Colonic mucosa (tissue), 4 donors: Measurements from ENCODE around the gene CUEDC1. TPM values are rescaled to one million over a fixed set of nuclear protein-coding genes. Genes with fewer than 3 reads are reported as not detected.

Source experiments
- DNase-seq: peaks from one replicate; pipeline ENCODE4 v3.0.0-alpha.2; 2020
- H3K27ac ChIP-seq: fragments of 200-600 bp; one replicate; pipeline ENCODE4 v1.8.0; 2021
- H3K27me3 ChIP-seq: fragments of 200-600 bp; one replicate; pipeline ENCODE4 v1.8.0; 2021
- H3K36me3 ChIP-seq: fragments of 200-600 bp; one replicate; pipeline ENCODE4 v1.8.0; 2021
- H3K4me1 ChIP-seq: fragments of 200-600 bp; one replicate; pipeline ENCODE4 v1.8.0; 2021; ENCODE audit warnings: mild to moderate bottlenecking
- H3K4me3 ChIP-seq: fragments of 200-600 bp; one replicate; pipeline ENCODE4 v1.8.0; 2021
- H3K9ac ChIP-seq, 2 donors: one replicate each; pipeline ENCODE4 v1.7.0; 2013; ENCODE audit warnings: control low read depth in 2 of 2, low read depth in 2 of 2, low read length in 2 of 2
- H3K9me3 ChIP-seq: fragments of 200-600 bp; one replicate; pipeline ENCODE4 v1.8.0; 2021
- CTCF ChIP-seq: fragments of 200-600 bp; IDR thresholded peaks from one replicate; pipeline ENCODE4 v1.8.0; 2022; ENCODE audit warnings: antibody characterized with exemption, mild to moderate bottlenecking
- intact Hi-C: fragments of 100-400 bp; cut with DNase I; formaldehyde crosslinking; loops from one replicate; pipeline ENCODE4 v1.14.1; 2022
- total RNA-seq, 2 donors: library from RNA; stranded (reverse); fragmentation: NEBNext Ultra II Directional in 1 of 2; extraction: Animal tissue kit (Norgen Biotek cat#: 25700) in 1 of 2; gene quantifications; one replicate each; pipeline ENCODE4 v1.2.1, GENCODE V29; 2021
- donor health status: healthy.
- donor health status: DM: no; HTN: no; CAD: no.
- donor health status: DM: no; HTN: no; CAD: no.

The CUEDC1 gene
- total RNA-seq, 2 donors from 2014 or later = 14.7 to 15.2 TPM

- Histone ChIP-seq H3K27ac (no peak overlapping the region), H3K36me3 (peaks cover 21% of the 10 kb centered on the region), H3K27me3 (no peaks in the 10 kb centered on the region), H3K9me3 (no peaks in the 10 kb centered on the region), H3K4me1 (peaks cover 12% of the 10 kb centered on the region), H3K9ac (no peak overlapping the region), H3K4me3 (no peak overlapping the region)
- TF ChIP-seq CTCF = no peak
- intact Hi-C loops = loop anchor here (5.0 kb wide), 1 partner anchor 111 kb away; no protein-coding TSS in a partner anchor
- no peak for DNase-seq
These were observed 46.4 kb upstream of the CUEDC1 start for GRCh38 chr17:58001461-58002124.

DNA sequence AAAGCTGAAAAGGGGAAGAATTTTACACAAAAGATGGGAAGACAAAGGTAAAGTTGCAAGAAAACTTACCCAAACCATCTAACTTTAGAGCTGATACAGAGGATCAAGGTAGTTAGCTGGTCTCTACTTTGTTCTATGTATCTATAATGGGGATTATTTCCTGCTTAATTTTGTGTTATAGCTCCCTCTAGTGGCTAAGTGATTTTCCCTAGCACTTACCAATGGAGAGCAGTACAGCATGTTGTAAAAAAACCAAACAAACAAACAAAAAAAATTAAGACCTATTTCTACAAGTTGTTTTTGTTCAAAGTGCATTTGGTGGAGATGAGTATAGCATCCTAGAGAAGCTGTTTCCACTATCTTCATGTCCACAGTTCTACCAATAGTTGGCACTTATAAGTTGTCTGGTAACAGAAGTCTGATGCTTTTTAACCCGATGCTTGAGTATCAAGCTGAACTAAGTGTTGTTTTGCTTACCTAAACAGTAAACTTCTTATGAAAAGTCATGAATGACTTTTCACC is 44.3 kb upstream of the CUEDC1 start:
- peak; percentile 89 for TF ChIP-seq CTCF
- intact Hi-C loops = loop anchor here (5.0 kb wide), 1 partner anchor 113 kb away; no protein-coding TSS in a partner anchor
- Histone ChIP-seq H3K9me3 (no peaks in the 10 kb centered on the region), H3K4me1 (no peaks in the 10 kb centered on the region), H3K27ac (no peak overlapping the region), H3K36me3 (peaks cover 10% of the 10 kb centered on the region), H3K27me3 (no peaks in the 10 kb centered on the region), H3K9ac (no peak overlapping the region), H3K4me3 (no peak overlapping the region)
- no peak for DNase-seq

DNA sequence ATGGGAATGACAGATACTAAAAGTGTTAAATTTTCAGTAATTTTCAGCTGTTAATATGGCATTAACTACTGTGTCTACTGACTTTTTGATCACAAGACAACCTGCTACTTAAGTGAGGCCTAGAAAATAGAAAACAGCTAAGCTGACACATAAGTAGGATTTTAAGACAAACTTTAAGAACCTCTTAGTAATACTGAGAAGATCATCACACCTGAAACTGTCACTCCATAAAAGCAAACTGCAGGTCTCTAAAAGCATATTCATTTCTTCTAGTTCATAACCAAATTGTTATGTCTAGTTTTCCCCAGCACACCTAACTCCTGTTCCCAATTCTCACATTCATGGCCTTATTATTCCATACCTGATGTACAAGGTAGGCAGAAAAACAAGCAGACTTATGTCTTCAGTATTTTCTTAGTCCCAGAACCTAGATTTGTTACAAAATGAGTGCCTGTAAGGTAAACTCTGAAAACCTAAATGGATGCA is 43.8 kb upstream of the CUEDC1 start:
- H3K36me3 ChIP-seq = peaks cover 5% of the 10 kb centered on the region
- DNase-seq = no peak
- TF ChIP-seq CTCF = no peak
- H3K9ac ChIP-seq = no peak overlapping the region
- no peaks in the 10 kb centered on the region for H3K27me3 ChIP-seq
- no peak overlapping the region for H3K4me3 ChIP-seq
- intact Hi-C loops = no loop called here
- H3K9me3 ChIP-seq = no peaks in the 10 kb centered on the region
- no peak overlapping the region for H3K27ac ChIP-seq
- H3K4me1 ChIP-seq = no peaks in the 10 kb centered on the region

GRCh38 chr17:57997085-57997809 is 42.0 kb upstream of the CUEDC1 start:
- no peak for DNase-seq
- TF ChIP-seq CTCF = no peak
- Histone ChIP-seq H3K9me3 (no peaks in the 10 kb centered on the region), H3K4me1 (no peaks in the 10 kb centered on the region), H3K27me3 (no peaks in the 10 kb centered on the region), H3K9ac (no peak overlapping the region), H3K36me3 (no peaks in the 10 kb centered on the region), H3K27ac (no peak overlapping the region), H3K4me3 (no peak overlapping the region)
- intact Hi-C loops = loop anchor here (2.0 kb wide), 1 partner anchor 138 kb away; no protein-coding TSS in a partner anchor

GRCh38 chr17:57995076-57995956 is 40.1 kb upstream of the CUEDC1 start:
- no peaks in the 10 kb centered on the region for H3K4me1 ChIP-seq
- no peak overlapping the region for H3K27ac ChIP-seq
- peak; percentile 69 for TF ChIP-seq CTCF
- H3K9ac ChIP-seq = no peak overlapping the region
- no peaks in the 10 kb centered on the region for H3K36me3 ChIP-seq
- DNase-seq = peak; percentile 65
- intact Hi-C loops = no loop called here
- no peaks in the 10 kb centered on the region for H3K9me3 ChIP-seq
- no peak overlapping the region for H3K4me3 ChIP-seq
- no peaks in the 10 kb centered on the region for H3K27me3 ChIP-seq
